BLaER1 treated with 17β-estradiol and CSF1 and Interleukin-3, amounts not matched to agents 10 nM and 100 nM (cell line): Measurements from ENCODE around the gene ZNF506.
"Not testable (repeated sequence)": the region's sequence is repeated elsewhere in the genome, so short reads cannot be mapped to it uniquely, and the experiment has no call there.

Experiments used
- H3K27ac ChIP-seq, 11 experiments: shearing (Covaris generic); formaldehyde crosslinking; 2 replicates each; pipeline ENCODE4 v1.8.1; 2022
- H3K27me3 ChIP-seq, 11 experiments: shearing (Covaris generic); formaldehyde crosslinking; 2 replicates each; pipeline ENCODE4 v1.8.1; 2022
- H3K36me3 ChIP-seq, 11 experiments: shearing (Covaris generic); formaldehyde crosslinking; 2 replicates each; pipeline ENCODE4 v1.8.1; 2022
- H3K4me1 ChIP-seq, 10 experiments: shearing (Covaris generic); formaldehyde crosslinking; 2 replicates each; pipeline ENCODE4 v1.8.1; 2022
- H3K4me2 ChIP-seq, 11 experiments: shearing (Covaris generic); formaldehyde crosslinking; 2 replicates each; pipeline ENCODE4 v1.8.1; 2022
- H3K4me3 ChIP-seq, 10 experiments: shearing (Covaris generic); formaldehyde crosslinking; 2 replicates each; pipeline ENCODE4 v1.8.1; 2022
- H3K9ac ChIP-seq, 11 experiments: shearing (Covaris generic); formaldehyde crosslinking; 2 replicates each; pipeline ENCODE4 v1.8.1; 2022
- H3K9me3 ChIP-seq, 11 experiments: shearing (Covaris generic); formaldehyde crosslinking; replicated peaks in 1 of 11; 2 replicates each; pipeline ENCODE4 v1.8.1; 2022
- H4K20me1 ChIP-seq, 11 experiments: shearing (Covaris generic); formaldehyde crosslinking; 2 replicates each; pipeline ENCODE4 v1.8.1; 2022
- Cebpa-rat ChIP-seq, 11 experiments: shearing (Covaris generic); IDR thresholded peaks; 2 replicates each; pipeline ENCODE4 v1.8.1; 2022

Gene ZNF506

GRCh38 chr19:19821366-19821951 lies at the start of gene ZNF506:
Gene ZNF506 (minus strand): TSS chr19:19821750. CDS start chr19:19821603, 147 bp downstream.
- Histone ChIP-seq H3K9me3 (peaks cover 82 to 94% (median 86%) of the 10 kb centered on the region in 11 experiments), H4K20me1 (peaks cover 0 to 3% (median 0%) of the 10 kb centered on the region in 11 experiments; a peak in 4 of 22 replicates), H3K27ac (peak within 1 kb of the TSS; percentile 90 to 99 (median 94)), H3K36me3 (peaks cover 40 to 42% (median 41%) of the 10 kb centered on the region in 11 experiments), H3K27me3 (no peaks in the 10 kb centered on the region), H3K4me1 (peaks cover 0 to 37% (median 0%) of the 10 kb centered on the region in 10 experiments; a peak in 3 of 20 replicates), H3K4me2 (peak within 1 kb of the TSS; percentile 71 to 92 (median 85)), H3K4me3 (peak within 1 kb of the TSS; percentile 70 to 95 (median 87)), H3K9ac (peak within 1 kb of the TSS; percentile 89 to 98 (median 94))
- no peak for TF ChIP-seq Cebpa-rat (IDR thresholded peaks at IDR 0.05)

GRCh38 chr19:19870086-19870485 lies 48.5 kb upstream of the ZNF506 start:
- not testable (repeated sequence) for H3K27me3 ChIP-seq, H3K27ac ChIP-seq, H4K20me1 ChIP-seq, H3K4me2 ChIP-seq, H3K9ac ChIP-seq
- H3K4me3 ChIP-seq, result peak overlapping the region in 9 of 10 experiments; percentile 19 to 89 (median 45); a peak in 13 of 20 replicates
- peaks cover 67 to 85% (median 81%) of the 10 kb centered on the region in 11 experiments for H3K36me3 ChIP-seq
- peaks cover 80 to 89% (median 86%) of the 10 kb centered on the region in 11 experiments for H3K9me3 ChIP-seq
- H3K4me1 ChIP-seq, result peaks cover 4 to 14% (median 7%) of the 10 kb centered on the region in 10 experiments; a peak in 10 of 20 replicates

- peak overlapping the region; percentile 63 to 92 (median 86) for H3K4me3 ChIP-seq
- no peak for TF ChIP-seq Cebpa-rat (IDR thresholded peaks at IDR 0.05)
- no peaks in the 10 kb centered on the region for H3K27me3 ChIP-seq
- no peaks in the 10 kb centered on the region for H4K20me1 ChIP-seq
- H3K4me1 ChIP-seq, result peaks cover 4 to 18% (median 7%) of the 10 kb centered on the region in 10 experiments; a peak in 10 of 20 replicates
- peak overlapping the region; percentile 90 to 100 (median 98) for H3K9ac ChIP-seq
- peaks cover 35 to 52% (median 47%) of the 10 kb centered on the region in 11 experiments for H3K36me3 ChIP-seq
- H3K27ac ChIP-seq, result peak overlapping the region; percentile 89 to 100 (median 97)
- peak overlapping the region; percentile 60 to 92 (median 77) for H3K4me2 ChIP-seq
- H3K9me3 ChIP-seq, result peaks cover 80 to 89% (median 85%) of the 10 kb centered on the region in 11 experiments
These were observed 45.2 kb upstream of the ZNF506 start for GRCh38 chr19:19866611-19867248.

- no peaks in the 10 kb centered on the region for H3K27me3 ChIP-seq
- peak within 1 kb of the TSS; percentile 89 to 100 (median 97) for H3K27ac ChIP-seq
- H3K36me3 ChIP-seq, result peaks cover 28 to 44% (median 40%) of the 10 kb centered on the region in 11 experiments
- peak within 1 kb of the TSS; percentile 90 to 100 (median 98) for H3K9ac ChIP-seq
- H3K4me1 ChIP-seq, result peaks cover 4 to 18% (median 7%) of the 10 kb centered on the region in 10 experiments; a peak in 10 of 20 replicates
- H4K20me1 ChIP-seq, result no peaks in the 10 kb centered on the region
- peaks cover 80 to 88% (median 85%) of the 10 kb centered on the region in 11 experiments for H3K9me3 ChIP-seq
- no peak for TF ChIP-seq Cebpa-rat (IDR thresholded peaks at IDR 0.05)
- peak within 1 kb of the TSS; percentile 60 to 92 (median 77) for H3K4me2 ChIP-seq
- peak within 1 kb of the TSS; percentile 63 to 92 (median 86) for H3K4me3 ChIP-seq
These were observed 44.4 kb upstream of the ZNF506 start, which contains the start of gene ZNF253 for GRCh38 chr19:19865750-19866610. Gene ZNF253 (plus strand): TSS chr19:19865882. CDS start chr19:19865997, 115 bp downstream.

GRCh38 chr19:19860756-19861390 lies 39.3 kb upstream of the ZNF506 start:
- peaks cover 88 to 95% (median 93%) of the 10 kb centered on the region in 11 experiments for H3K9me3 ChIP-seq
- peak overlapping the region in 7 of 10 experiments; percentile 15 to 42 (median 35); a peak in 7 of 20 replicates for H3K4me3 ChIP-seq
- TF ChIP-seq Cebpa-rat (IDR thresholded peaks at IDR 0.05), result no peak
- no peaks in the 10 kb centered on the region for H3K27me3 ChIP-seq
- no peaks in the 10 kb centered on the region for H4K20me1 ChIP-seq
- peaks cover 0 to 9% (median 3%) of the 10 kb centered on the region in 10 experiments; a peak in 9 of 20 replicates for H3K4me1 ChIP-seq
- H3K27ac ChIP-seq, result no peak overlapping the region
- peaks cover 0 to 11% (median 0%) of the 10 kb centered on the region in 11 experiments; a peak in 3 of 22 replicates for H3K36me3 ChIP-seq
- H3K9ac ChIP-seq, result no peak overlapping the region
- H3K4me2 ChIP-seq, result no peak overlapping the region

GRCh38 chr19:19858751-19859150 lies 37.2 kb upstream of the ZNF506 start:
- Histone ChIP-seq H3K4me1 (peaks cover 0 to 9% (median 3%) of the 10 kb centered on the region in 10 experiments; a peak in 9 of 20 replicates), H3K9me3 (peaks cover 85 to 100% (median 94%) of the 10 kb centered on the region in 11 experiments)

GRCh38 chr19:19851740-19852139 lies 30.2 kb upstream of the ZNF506 start:
- H4K20me1 ChIP-seq, H3K27me3 ChIP-seq, H3K36me3 ChIP-seq, H3K27ac ChIP-seq, H3K4me2 ChIP-seq, H3K4me1 ChIP-seq, H3K9ac ChIP-seq, H3K4me3 ChIP-seq: not testable (repeated sequence)
- H3K9me3 ChIP-seq, result peaks cover 60 to 100% (median 74%) of the 10 kb centered on the region in 11 experiments

More at GRCh38 chr19:19858751-19859150, 37.2 kb upstream of the ZNF506 start:
- Histone ChIP-seq H3K9ac (no peak overlapping the region), H4K20me1 (no peaks in the 10 kb centered on the region), H3K27me3 (no peaks in the 10 kb centered on the region), H3K4me3 (no peak overlapping the region), H3K4me2 (peak overlapping the region in 5 of 11 experiments; percentile 19 to 48 (median 33); a peak in 8 of 22 replicates), H3K27ac (no peak overlapping the region), H3K36me3 (peaks cover 0 to 11% (median 0%) of the 10 kb centered on the region in 11 experiments; a peak in 3 of 22 replicates)
- no peak for TF ChIP-seq Cebpa-rat (IDR thresholded peaks at IDR 0.05)

- Histone ChIP-seq H3K27ac (no peak overlapping the region), H3K4me2 (no peak overlapping the region), H3K36me3 (no peaks in the 10 kb centered on the region; a peak in 1 of 22 replicates), H3K27me3 (no peaks in the 10 kb centered on the region), H3K9ac (no peak overlapping the region), H3K9me3 (peaks cover 63 to 100% (median 81%) of the 10 kb centered on the region in 11 experiments), H3K4me1 (no peaks in the 10 kb centered on the region), H3K4me3 (no peak overlapping the region), H4K20me1 (no peaks in the 10 kb centered on the region)
- no peak for TF ChIP-seq Cebpa-rat (IDR thresholded peaks at IDR 0.05)
These were observed 27.5 kb upstream of the ZNF506 start for GRCh38 chr19:19849056-19849455.
